ENCODE measurements around the gene PRKAR1A.

Gene PRKAR1A

GRCh38 chr17:68562736-68563135 lies 50.5 kb downstream of the PRKAR1A start:
- TF ChIP-seq CTCF (IDR thresholded peaks at IDR 0.05; ENCODE audit: control insufficient read depth, extremely low read depth, insufficient read depth), result no peak
- no peak for DNase-seq (ENCODE audit: low read depth)
- no peak overlapping the region for H3K4me3 ChIP-seq (ENCODE audit: low read depth, low read length)

- TF ChIP-seq CTCF (IDR thresholded peaks at IDR 0.05; ENCODE audit: control insufficient read depth, extremely low read depth, insufficient read depth), result no peak
These were observed 52.3 kb downstream of the PRKAR1A start for GRCh38 chr17:68564415-68565111.

GRCh38 chr17:68565661-68566441 lies 53.6 kb downstream of the PRKAR1A start:
- H3K4me3 ChIP-seq (ENCODE audit: low read depth, low read length), result no peak overlapping the region
- no peak for TF ChIP-seq CTCF (IDR thresholded peaks at IDR 0.05; ENCODE audit: control insufficient read depth, extremely low read depth, insufficient read depth)
- no peak for DNase-seq (ENCODE audit: low read depth)

More at GRCh38 chr17:68564415-68565111, 52.3 kb downstream of the PRKAR1A start:
- H3K4me3 ChIP-seq (ENCODE audit: low read depth, low read length), result no peak overlapping the region
- DNase-seq (ENCODE audit: low read depth), result no peak

GRCh38 chr17:68566442-68566738 lies 54.2 kb downstream of the PRKAR1A start:
- no peak overlapping the region for H3K4me3 ChIP-seq (ENCODE audit: low read depth, low read length)
- no peak for DNase-seq (ENCODE audit: low read depth)
- no peak for TF ChIP-seq CTCF (IDR thresholded peaks at IDR 0.05; ENCODE audit: control insufficient read depth, extremely low read depth, insufficient read depth)

GRCh38 chr17:68567035-68567434 lies 54.8 kb downstream of the PRKAR1A start:
- no peak overlapping the region for H3K4me3 ChIP-seq (ENCODE audit: low read depth, low read length)
- TF ChIP-seq CTCF (IDR thresholded peaks at IDR 0.05; ENCODE audit: control insufficient read depth, extremely low read depth, insufficient read depth), result no peak
- DNase-seq (ENCODE audit: low read depth), result no peak

GRCh38 chr17:68567581-68567980 lies 55.4 kb downstream of the PRKAR1A start:
- TF ChIP-seq CTCF (IDR thresholded peaks at IDR 0.05; ENCODE audit: control insufficient read depth, extremely low read depth, insufficient read depth), result no peak
- no peak overlapping the region for H3K4me3 ChIP-seq (ENCODE audit: low read depth, low read length)
- DNase-seq (ENCODE audit: low read depth), result no peak

All from LNCaP clone FGC (cell line).